HEK293 (cell line): ENCODE data around the gene KIF26B.

Experiments used
- CTCF ChIA-PET: fragments of 350-600 bp; formaldehyde crosslinking; extraction: SDS; loops from one replicate; lab custom pipeline; 2021; ENCODE audit warnings: antibody characterized with exemption; lab: Yijun Ruan, JAX
- POLR2A ChIA-PET: fragments of 300-600 bp; formaldehyde crosslinking; extraction: SDS; loops from one replicate; lab custom pipeline; 2020; ENCODE audit warnings: antibody characterized with exemption, inconsistent platforms; lab: Yijun Ruan, JAX
- H3K27ac ChIP-seq: fragments of 200-500 bp; sonication (Bioruptor generic); 2 replicates; pipeline ENCODE4 v1.5.1; 2014; ENCODE audit warnings: low read depth, low read length, control low read depth, inconsistent platforms; ENCODE audit errors: extremely low read depth
- H3K36me3 ChIP-seq, 2 experiments: fragments of 200-500 bp in 1 of 2; sonication (Bioruptor generic) in 1 of 2; 1 replicate in 1 of 2; 2 replicates in 1 of 2; pipeline ENCODE4 v1.5.1; 2014 to 2017; ENCODE audit warnings: inconsistent platforms in 2 of 2, low read length in 2 of 2; ENCODE audit not compliant: control insufficient read depth in 2 of 2, insufficient read depth in 1 of 2
- H3K4me1 ChIP-seq: fragments of 200-500 bp; sonication (Bioruptor generic); 2 replicates; pipeline ENCODE4 v1.5.1; 2014; ENCODE audit warnings: mild to moderate bottlenecking, low read length, inconsistent platforms; ENCODE audit not compliant: control insufficient read depth, insufficient read depth
- H3K4me3 ChIP-seq: 2 replicates; pipeline ENCODE4 v1.5.1; 2011; ENCODE audit warnings: low read depth, mild to moderate bottlenecking, control low read depth, low read length, moderate library complexity
- H3K9me3 ChIP-seq: fragments of 200-500 bp; sonication (Bioruptor generic); 2 replicates; pipeline ENCODE4 v1.5.1; 2014; ENCODE audit warnings: low read depth, low read length, inconsistent platforms; ENCODE audit not compliant: control insufficient read depth, insufficient read depth
- KLF16 ChIP-seq: fragments of 450-650 bp; formaldehyde crosslinking; IDR thresholded peaks from 2 replicates; pipeline ENCODE4 v1.5.1; 2017; ENCODE audit warnings: missing biosample characterization, missing genetic modification characterization
- OSR2 ChIP-seq: fragments of 450-650 bp; formaldehyde crosslinking; IDR thresholded peaks from 2 replicates; pipeline ENCODE4 v1.5.1; 2016; ENCODE audit warnings: missing biosample characterization, missing genetic modification characterization
- TCF7L2 ChIP-seq: IDR thresholded peaks from 2 replicates; pipeline ENCODE4 v1.6.1; 2011; ENCODE audit warnings: low read depth, mild to moderate bottlenecking, inconsistent platforms, low read length, moderate library complexity, borderline replicate concordance
- TSHZ1 ChIP-seq: fragments of 450-650 bp; formaldehyde crosslinking; IDR thresholded peaks from 2 replicates; pipeline ENCODE4 v1.5.1; 2016; ENCODE audit warnings: missing biosample characterization, missing genetic modification characterization, borderline replicate concordance
- ZNF138 ChIP-seq: fragments of 450-650 bp; formaldehyde crosslinking; IDR thresholded peaks from 2 replicates; pipeline ENCODE4 v1.5.1; 2016; ENCODE audit warnings: missing biosample characterization, missing genetic modification characterization, borderline replicate concordance
- ZNF24 ChIP-seq: fragments of 450-650 bp; formaldehyde crosslinking; IDR thresholded peaks from 2 replicates; pipeline ENCODE4 v1.5.1; 2016; ENCODE audit warnings: missing biosample characterization, missing genetic modification characterization
- ZNF398 ChIP-seq: fragments of 450-650 bp; formaldehyde crosslinking; IDR thresholded peaks from 2 replicates; pipeline ENCODE4 v1.5.1; 2017; ENCODE audit warnings: missing biosample characterization, missing genetic modification characterization
- ZNF416 ChIP-seq: fragments of 450-650 bp; formaldehyde crosslinking; IDR thresholded peaks from 2 replicates; pipeline ENCODE4 v1.5.1; 2016; ENCODE audit warnings: missing biosample characterization, missing genetic modification characterization
- ZNF513 ChIP-seq: fragments of 450-650 bp; IDR thresholded peaks from 2 replicates; pipeline ENCODE4 v1.5.1; 2018; ENCODE audit warnings: missing biosample characterization, missing genetic modification characterization
- ZNF704 ChIP-seq: fragments of 450-650 bp; formaldehyde crosslinking; IDR thresholded peaks from 2 replicates; pipeline ENCODE4 v1.5.1; 2016; ENCODE audit warnings: missing biosample characterization, missing genetic modification characterization
- ZNF830 ChIP-seq: fragments of 450-650 bp; IDR thresholded peaks from 2 replicates; pipeline ENCODE4 v1.5.0; 2018; ENCODE audit warnings: missing biosample characterization, missing genetic modification characterization, low read depth, mild to moderate bottlenecking, moderate library complexity

Gene KIF26B

GRCh38 chr1:245337829-245338484, 183.2 kb downstream of the KIF26B start (continued):
- TF ChIP-seq TSHZ1: no peak

GRCh38 chr1:245338485-245338877, 183.7 kb downstream of the KIF26B start:
- CTCF ChIA-PET: no interaction called here
- no peaks in the 10 kb centered on the region for H3K9me3 ChIP-seq
- no peaks in the 10 kb centered on the region for H3K4me1 ChIP-seq
- TF ChIP-seq ZNF513 (tag by site-specific recombination) (no peak), OSR2 (tag by site-specific recombination) (no peak), ZNF416 (tag by site-specific recombination) (no peak), TCF7L2 (no peak), ZNF138 (tag by site-specific recombination) (no peak), ZNF24 (tag by site-specific recombination) (no peak), ZNF830 (tag by site-specific recombination) (no peak), ZNF704 (tag by site-specific recombination) (no peak), KLF16 (tag by site-specific recombination) (no peak)
- no peaks in the 10 kb centered on the region for H3K36me3 ChIP-seq
- POLR2A ChIA-PET: no interaction called here
- H3K27ac ChIP-seq: no peak overlapping the region
- no peak overlapping the region for H3K4me3 ChIP-seq

GRCh38 chr1:245341743-245342142, 187.0 kb downstream of the KIF26B start:
- ChIA-PET POLR2A (no interaction called here), CTCF (no interaction called here)
- H3K4me3 ChIP-seq: no peak overlapping the region
- no peaks in the 10 kb centered on the region for H3K36me3 ChIP-seq
- no peak overlapping the region for H3K27ac ChIP-seq
- H3K9me3 ChIP-seq: no peaks in the 10 kb centered on the region
- no peak for TF ChIP-seq ZNF398
- no peaks in the 10 kb centered on the region for H3K4me1 ChIP-seq
